PC-3 (cell line): ENCODE measurements around the gene SLC12A9. TPM values are rescaled to one million over a fixed set of nuclear protein-coding genes. Genes with fewer than 3 reads are reported as not detected.
"Not testable (repeated sequence)": the region's sequence is repeated elsewhere in the genome, so short reads cannot be mapped to it uniquely, and the experiment has no call there.

Experiments
- ATAC-seq: fragments of 200-7000 bp; cut with Tn5 transposase; 2 replicates; pipeline ENCODE4 v1.9.1; 2020; ENCODE audit warnings: mild to moderate bottlenecking, moderate library complexity
- BruUV-seq: library from RNA; stranded (reverse); fragments of 400-500 nt; replicated peaks from 2 replicates; lab custom pipeline; 2021; lab: Mats Ljungman, UMichigan
- CTCF ChIA-PET: fragments of 300-600 bp; sonication (Branson Sonifier 250); formaldehyde crosslinking; loops from one replicate; lab custom pipeline; 2022; ENCODE audit warnings: antibody characterized with exemption; lab: Charles Lee
- POLR2A ChIA-PET: fragments of 300-600 bp; sonication (Branson Sonifier 250); formaldehyde crosslinking; loops from one replicate; lab custom pipeline; 2022; ENCODE audit warnings: antibody characterized with exemption; ENCODE audit not compliant: unreplicated experiment; lab: Charles Lee
- DNase-seq: peaks from one replicate; pipeline ENCODE4 v3.0.0-alpha.2; 2015
- H2AFZ ChIP-seq: fragments of 300-600 bp; sonication (generic); 2 replicates; pipeline ENCODE4 v1.6.0; 2016; ENCODE audit warnings: antibody characterized with exemption, low read length
- H3F3A ChIP-seq: fragments of 300-600 bp; sonication (generic); one replicate; pipeline ENCODE4 v1.6.0; 2017; ENCODE audit warnings: antibody characterized with exemption, low read length, control low read depth, mild to moderate bottlenecking; ENCODE audit not compliant: unreplicated experiment
- H3K27ac ChIP-seq: fragments of 300-600 bp; sonication (generic); 2 replicates; pipeline ENCODE4 v1.5.1; 2016; ENCODE audit warnings: mild to moderate bottlenecking, low read length
- H3K27me3 ChIP-seq: fragments of 300-600 bp; sonication (generic); 2 replicates; pipeline ENCODE4 v1.6.1; 2016; ENCODE audit warnings: low read length, mixed read lengths
- H3K36me3 ChIP-seq: fragments of 300-600 bp; sonication (generic); 2 replicates; pipeline ENCODE4 v1.6.1; 2016; ENCODE audit warnings: low read depth, mixed run types, low read length, mixed read lengths
- H3K4me1 ChIP-seq: fragments of 300-600 bp; sonication (generic); 2 replicates; pipeline ENCODE4 v1.5.1; 2016; ENCODE audit warnings: low read length; ENCODE audit not compliant: insufficient read depth
- H3K4me2 ChIP-seq: fragments of 300-600 bp; sonication (generic); 2 replicates; pipeline ENCODE4 v1.6.0; 2016; ENCODE audit warnings: low read length
- H3K4me3 ChIP-seq: fragments of 300-600 bp; sonication (generic); 2 replicates; pipeline ENCODE4 v1.5.1; 2016; ENCODE audit warnings: mild to moderate bottlenecking, low read length, mixed read lengths
- H3K79me2 ChIP-seq: fragments of 300-600 bp; sonication (generic); 2 replicates; pipeline ENCODE4 v1.6.1; 2017; ENCODE audit warnings: low read length, mixed read lengths
- H3K9ac ChIP-seq: fragments of 300-600 bp; sonication (generic); 2 replicates; pipeline ENCODE4 v1.6.0; 2016; ENCODE audit warnings: mild to moderate bottlenecking, low read length
- H3K9me2 ChIP-seq: fragments of 300-600 bp; sonication (generic); replicated peaks from 2 replicates; pipeline ENCODE4 v1.6.1; 2016; ENCODE audit warnings: mixed run types, low read length, mixed read lengths
- H3K9me3 ChIP-seq: fragments of 300-600 bp; sonication (generic); 2 replicates; pipeline ENCODE4 v1.6.1; 2016; ENCODE audit warnings: low read length, mixed read lengths
- H4K20me1 ChIP-seq: fragments of 300-600 bp; sonication (generic); 2 replicates; pipeline ENCODE4 v1.6.1; 2016; ENCODE audit warnings: low read length, mixed read lengths
- CTCF ChIP-seq: fragments of 300-600 bp; sonication (generic); conservative IDR thresholded peaks from 2 replicates; pipeline ENCODE4 v1.5.1; 2017; ENCODE audit warnings: antibody characterized with exemption, low read depth, mild to moderate bottlenecking, low read length
- EZH2 ChIP-seq: fragments of 300-600 bp; sonication (generic); IDR thresholded peaks from one replicate; pipeline ENCODE4 v1.6.1; 2017; ENCODE audit warnings: antibody characterized with exemption, mild to moderate bottlenecking, low read length; ENCODE audit not compliant: unreplicated experiment
- EZH2phosphoT487 ChIP-seq: fragments of 300-600 bp; sonication (generic); IDR thresholded peaks from 2 replicates; pipeline ENCODE4 v1.6.1; 2018; ENCODE audit warnings: mild to moderate bottlenecking, antibody characterized with exemption, low read length, borderline replicate concordance
- intact Hi-C: fragments of 100-400 bp; cut with micrococcal nuclease; formaldehyde crosslinking; loops from 2 replicates; pipeline ENCODE4 v1.9.0; 2023
- total RNA-seq: library from RNA; depleted of rRNA; stranded (reverse); fragments of >200 nt; gene quantifications from 2 replicates; pipeline ENCODE4 v1.2.3, GENCODE V29; 2014

SLC12A9 gene
- total RNA-seq, 1 experiment from 2014 or later, result 31.2 TPM

GRCh38 chr7:100811480-100811879, 41.0 kb upstream of the SLC12A9 start:
- Histone ChIP-seq H3K9me3 (no peaks in the 10 kb centered on the region), H3K9ac (no peak overlapping the region), H3K36me3 (peaks cover 23% of the 10 kb centered on the region), H3K4me3 (no peak overlapping the region), H3K9me2 (no peaks in the 10 kb centered on the region), H3K79me2 (no peaks in the 10 kb centered on the region), H3K27ac (no peak overlapping the region), H3K27me3 (no peaks in the 10 kb centered on the region), H4K20me1 (no peaks in the 10 kb centered on the region), H3K4me2 (no peak overlapping the region), H2AFZ (no peak overlapping the region), H3K4me1 (no peaks in the 10 kb centered on the region), H3F3A (no peaks in the 10 kb centered on the region)
- intact Hi-C loops, result no loop called here
- no peak for DNase-seq
- BruUV-seq, result no TSS peak
- TF ChIP-seq CTCF, result no peak
- TF ChIP-seq EZH2phosphoT487, result no peak
- TF ChIP-seq EZH2, result no peak
- no peak for ATAC-seq
- ChIA-PET POLR2A (interaction anchor here (0.6 kb wide), 1 partner anchor 9 kb away, joined by 3 read pairs; no protein-coding TSS in a partner anchor), CTCF (interaction anchor here (0.6 to 1.0 kb wide), 2 partner anchors 11 to 106 kb away, joined by 3 to 4 read pairs; partner anchors contain the start of gene POP7)

DNA sequence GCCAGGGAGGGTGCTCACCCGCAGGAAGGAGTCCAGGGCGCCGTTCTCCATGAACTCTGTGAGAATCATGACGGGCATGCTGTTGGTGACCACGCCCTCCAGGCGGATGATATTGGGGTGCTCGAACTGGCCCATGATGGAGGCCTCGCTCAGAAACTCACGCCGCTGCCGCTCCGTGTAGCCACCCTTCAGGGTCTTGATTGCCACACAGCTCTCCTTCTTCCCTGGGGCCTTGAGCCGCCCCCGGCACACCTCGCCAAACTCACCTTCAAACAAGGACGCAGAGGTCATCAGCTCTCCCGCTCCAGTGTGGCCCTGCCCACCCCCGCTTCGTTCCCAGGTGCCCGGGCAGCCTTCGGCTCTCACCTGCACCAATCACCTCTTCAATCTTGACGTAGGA, 39.8 kb upstream of the SLC12A9 start:
- ATAC-seq, result no peak
- Histone ChIP-seq H3K79me2 (no peaks in the 10 kb centered on the region), H3K4me3 (no peak overlapping the region), H3K36me3 (peaks cover 17% of the 10 kb centered on the region), H3K9me3 (no peaks in the 10 kb centered on the region), H3F3A (no peaks in the 10 kb centered on the region), H3K4me1 (no peaks in the 10 kb centered on the region), H4K20me1 (no peaks in the 10 kb centered on the region), H3K9ac (no peak overlapping the region), H2AFZ (no peak overlapping the region), H3K4me2 (no peak overlapping the region), H3K27ac (no peak overlapping the region), H3K27me3 (no peaks in the 10 kb centered on the region), H3K9me2 (no peaks in the 10 kb centered on the region)
- TF ChIP-seq EZH2phosphoT487 (no peak), CTCF (no peak), EZH2 (no peak)
- no TSS peak for BruUV-seq
- CTCF ChIA-PET, result no interaction called here
- POLR2A ChIA-PET, result no interaction called here
- no peak for DNase-seq
- intact Hi-C loops, result no loop called here

GRCh38 chr7:100816515-100816914, 36.0 kb upstream of the SLC12A9 start:
- H3K9me3 ChIP-seq, H3K4me2 ChIP-seq, H2AFZ ChIP-seq, POLR2A ChIA-PET, H4K20me1 ChIP-seq, BruUV-seq, DNase-seq, H3K79me2 ChIP-seq, H3K27ac ChIP-seq, H3K4me1 ChIP-seq, CTCF ChIA-PET, ATAC-seq, H3K9me2 ChIP-seq, H3F3A ChIP-seq, H3K27me3 ChIP-seq, H3K4me3 ChIP-seq, H3K9ac ChIP-seq, intact Hi-C loops: not testable (repeated sequence)
- peaks cover 34% of the 10 kb centered on the region for H3K36me3 ChIP-seq
